Bone marrow (tissue), 2 donors: Measurements from ENCODE around the gene CXorf65.
A peak's percentile ranks its signal among the peaks of the same experiment; 100 is the strongest.

Experiments
- DNase-seq, 2 donors: peaks; one replicate each; lab custom pipeline; 2025; lab: John Stamatoyannopoulos, UW

CXorf65 gene

GRCh38 chrX:71067089-71067488, 39.5 kb downstream of the CXorf65 start:
- no peak for DNase-seq

DNA sequence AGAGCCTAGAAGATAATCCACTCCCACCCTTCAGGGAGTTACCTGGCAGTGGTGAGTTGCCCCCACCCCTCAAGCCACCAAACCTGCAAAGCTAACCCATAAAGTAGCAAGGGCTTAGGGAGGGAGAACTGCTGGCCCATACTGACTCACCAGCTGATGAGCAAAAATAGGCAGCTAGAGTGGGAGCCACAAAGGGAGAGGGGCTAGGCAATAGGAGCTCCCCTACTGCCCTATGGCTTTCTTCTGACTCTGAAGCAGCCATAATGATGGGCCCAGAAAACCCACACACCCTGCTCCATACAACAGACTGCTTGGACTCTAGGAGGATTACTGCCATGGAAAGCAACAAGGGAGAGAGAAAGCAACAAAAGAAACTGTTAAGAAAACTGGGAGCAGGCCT, 46.4 kb downstream of the CXorf65 start:
- DNase-seq, result no peak

GRCh38 chrX:71057848-71058530, 48.6 kb downstream of the CXorf65 start:
- DNase-seq, result peak in 1 of 2 donors; percentile 10

- DNase-seq, result no peak
These were observed 49.7 kb downstream of the CXorf65 start for GRCh38 chrX:71056867-71057266.
